Duodenal mucosa (tissue), 2 donors: ENCODE data around the gene PPP1R1C.

Source experiments
- H3K27ac ChIP-seq: one replicate; pipeline ENCODE4 v1.7.0; 2013; ENCODE audit warnings: low read depth, low read length
- H3K27me3 ChIP-seq, 2 donors: one replicate each; pipeline ENCODE4 v1.7.0; 2013; ENCODE audit warnings: low read length in 2 of 2, control low read depth in 1 of 2; ENCODE audit not compliant: insufficient read depth in 2 of 2, control insufficient read depth in 1 of 2
- H3K36me3 ChIP-seq, 2 donors: one replicate each; pipeline ENCODE4 v1.7.0; 2013; ENCODE audit warnings: low read length in 2 of 2, control low read depth in 1 of 2; ENCODE audit not compliant: insufficient read depth in 2 of 2, control insufficient read depth in 1 of 2
- H3K4me1 ChIP-seq, 2 donors: one replicate each; pipeline ENCODE4 v1.7.0; 2013; ENCODE audit warnings: low read length in 2 of 2, control low read depth in 1 of 2; ENCODE audit not compliant: insufficient read depth in 2 of 2, control insufficient read depth in 1 of 2
- H3K4me3 ChIP-seq, 2 donors: one replicate each; pipeline ENCODE4 v1.7.0; 2013; ENCODE audit warnings: low read length in 2 of 2, low read depth in 1 of 2
- H3K9ac ChIP-seq, 2 donors: one replicate each; pipeline ENCODE4 v1.7.0; 2013; ENCODE audit warnings: low read length in 2 of 2, low read depth in 1 of 2
- H3K9me3 ChIP-seq, 2 donors: one replicate each; pipeline ENCODE4 v1.7.0; 2013; ENCODE audit warnings: low read length in 2 of 2, control low read depth in 1 of 2; ENCODE audit not compliant: control insufficient read depth in 1 of 2

Gene PPP1R1C

DNA sequence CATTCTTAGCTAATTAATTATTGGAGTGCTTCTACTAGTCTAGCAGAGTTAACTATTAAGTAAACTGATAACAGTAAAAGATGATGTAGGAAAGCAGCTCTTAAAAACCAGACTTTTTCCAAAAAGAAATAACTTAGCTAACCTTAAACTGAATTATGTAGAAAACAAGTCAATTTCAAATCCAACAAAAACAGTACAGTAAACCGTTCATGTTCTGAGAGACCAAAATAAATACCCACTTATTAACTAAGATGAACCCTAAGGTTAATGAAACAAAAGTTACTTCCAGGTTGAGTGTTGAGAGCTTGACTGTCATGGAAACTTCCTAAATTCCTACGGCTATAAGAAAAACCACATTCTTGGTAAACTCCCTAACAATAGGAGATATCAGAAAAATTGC is 181.2 kb downstream of the PPP1R1C start:
- Histone ChIP-seq H3K4me1 (no peaks in the 10 kb centered on the region), H3K27me3 (no peaks in the 10 kb centered on the region), H3K9me3 (no peaks in the 10 kb centered on the region), H3K4me3 (no peak overlapping the region), H3K27ac (no peak overlapping the region), H3K9ac (no peak overlapping the region), H3K36me3 (no peaks in the 10 kb centered on the region)
